Ovary (tissue), 3 donors: ENCODE data around the gene CD101.

Source experiments
- CTCF ChIP-seq, 3 donors: fragments of 450-650 bp in 2 of 3; fragments of 200-600 bp in 1 of 3; IDR thresholded peaks; one replicate each; pipeline versions ENCODE4 v1.5.1 to v1.8.0; 2016 to 2022; ENCODE audit warnings: antibody characterized with exemption in 3 of 3, mild to moderate bottlenecking in 1 of 3
- EP300 ChIP-seq: sonication (generic); formaldehyde crosslinking; IDR thresholded peaks from one replicate; pipeline ENCODE4 v1.6.1; 2017; ENCODE audit warnings: antibody characterized with exemption
- donor health status: DM: no; HTN: no; CAD: no.

GRCh38 chr1:117013309-117013858 is 11.8 kb downstream of the CD101 start:
- no peak for TF ChIP-seq CTCF (IDR thresholded peaks at IDR 0.05)
- TF ChIP-seq EP300: no peak
